Bladder microvascular endothelial cell (primary cell): ENCODE measurements around the gene CDK6. TPM values are rescaled to one million over a fixed set of nuclear protein-coding genes. Genes with fewer than 3 reads are reported as not detected.

Source experiments
- total RNA-seq: library from RNA; depleted of rRNA; stranded (reverse); fragments of >200 nt; gene quantifications from 2 replicates; pipeline ENCODE4 v1.2.3, GENCODE V29; 2014

The CDK6 gene
- 23.5 and 81.1 TPM in 2 replicates for total RNA-seq

DNA sequence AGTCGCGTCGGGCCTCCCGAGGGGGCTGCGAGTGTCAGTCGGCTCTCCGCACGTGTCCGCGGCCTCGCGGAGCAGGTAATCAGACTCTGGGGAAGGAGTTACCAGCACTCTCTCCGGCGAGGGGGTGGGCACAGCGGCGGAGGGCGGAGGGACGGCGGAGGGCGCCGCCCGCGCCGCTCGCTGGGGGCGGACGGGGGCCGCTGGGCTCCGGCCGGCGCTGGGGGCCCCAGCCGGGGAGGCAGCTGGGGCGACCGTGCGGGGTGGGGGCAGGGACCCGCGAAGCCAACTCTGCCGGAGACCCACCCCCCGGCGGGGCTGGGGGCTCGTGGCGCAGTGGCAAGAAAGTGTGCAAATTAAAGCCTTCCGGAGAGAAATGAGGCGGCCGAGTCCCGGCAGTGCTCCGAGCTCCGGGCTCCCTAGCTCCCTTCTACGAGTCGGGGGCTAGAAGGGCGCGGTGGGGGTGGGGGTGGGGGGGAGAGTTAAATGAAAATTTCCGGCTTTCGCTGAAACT is at the start of gene CDK6:
Gene CDK6 (minus strand): TSS at position 85 of the 511 bp plus-strand sequence. CDS start 3,250 bp downstream, outside the sequence.

Other genes starting within 250 kb of the CDK6 start
- 7.3 and 16.5 TPM in 2 replicates for gene FAM133B, start 246.2 kb downstream of the CDK6 start, total RNA-seq